ENCODE data around the gene AUP1. TPM values are rescaled to one million over a fixed set of nuclear protein-coding genes. Genes with fewer than 3 reads are reported as not detected.

Gene AUP1
- polyA plus RNA-seq, 1 donor from 2014 or later: 153 TPM

GRCh38 chr2:74551942-74552913 is 22.7 kb upstream of the AUP1 start (continued):
- TF ChIP-seq, protein P1, sequence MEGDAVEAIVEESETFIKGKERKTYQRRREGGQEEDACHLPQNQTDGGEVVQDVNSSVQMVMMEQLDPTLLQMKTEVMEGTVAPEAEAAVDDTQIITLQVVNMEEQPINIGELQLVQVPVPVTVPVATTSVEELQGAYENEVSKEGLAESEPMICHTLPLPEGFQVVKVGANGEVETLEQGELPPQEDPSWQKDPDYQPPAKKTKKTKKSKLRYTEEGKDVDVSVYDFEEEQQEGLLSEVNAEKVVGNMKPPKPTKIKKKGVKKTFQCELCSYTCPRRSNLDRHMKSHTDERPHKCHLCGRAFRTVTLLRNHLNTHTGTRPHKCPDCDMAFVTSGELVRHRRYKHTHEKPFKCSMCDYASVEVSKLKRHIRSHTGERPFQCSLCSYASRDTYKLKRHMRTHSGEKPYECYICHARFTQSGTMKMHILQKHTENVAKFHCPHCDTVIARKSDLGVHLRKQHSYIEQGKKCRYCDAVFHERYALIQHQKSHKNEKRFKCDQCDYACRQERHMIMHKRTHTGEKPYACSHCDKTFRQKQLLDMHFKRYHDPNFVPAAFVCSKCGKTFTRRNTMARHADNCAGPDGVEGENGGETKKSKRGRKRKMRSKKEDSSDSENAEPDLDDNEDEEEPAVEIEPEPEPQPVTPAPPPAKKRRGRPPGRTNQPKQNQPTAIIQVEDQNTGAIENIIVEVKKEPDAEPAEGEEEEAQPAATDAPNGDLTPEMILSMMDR (IDR thresholded peaks at IDR 0.05; ENCODE audit: poor library complexity, severe bottlenecking): no peak

DNA sequence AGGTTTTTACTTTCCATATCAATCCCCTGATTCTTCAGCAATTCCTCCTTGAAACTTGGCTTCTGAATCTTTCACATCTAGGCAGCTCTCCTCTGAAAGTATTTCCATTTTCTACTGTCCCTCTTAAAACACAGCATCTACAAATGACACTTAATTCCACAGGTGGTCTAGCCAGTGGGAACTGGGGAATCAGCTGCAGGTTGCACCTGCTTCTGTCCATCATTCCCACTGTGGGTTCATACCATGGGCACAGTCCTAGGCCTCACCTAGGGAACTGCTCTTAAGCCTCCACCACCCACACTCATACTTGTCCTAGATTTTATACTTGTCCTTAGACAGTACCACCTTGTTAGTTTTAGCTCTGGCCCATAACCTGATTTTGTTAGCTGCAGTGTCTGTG is 22.0 kb upstream of the AUP1 start:
- no peak overlapping the region for H3K4me2 ChIP-seq (ENCODE audit: low read length)
- H3K79me2 ChIP-seq (replicated peaks; ENCODE audit: insufficient read depth, low read length): no peaks in the 10 kb centered on the region

More for the DNA sequence above, 22.0 kb upstream of the AUP1 start:
- Histone ChIP-seq H3K9ac (ENCODE audit: low read length) (no peak overlapping the region), H3K27me3 (ENCODE audit: insufficient read depth, low read depth, low read length) (peaks cover 52% of the 10 kb centered on the region), H3K27ac (ENCODE audit: low read length) (no peak overlapping the region), H3K9me3 (ENCODE audit: low read length) (no peaks in the 10 kb centered on the region), H3F3A (ENCODE audit: insufficient read depth, low read length, poor library complexity, severe bottlenecking) (no peaks in the 10 kb centered on the region), H3K9me2 (ENCODE audit: insufficient read depth, low read length) (no peaks in the 10 kb centered on the region), H4K20me1 (ENCODE audit: insufficient read depth) (no peaks in the 10 kb centered on the region), H3K4me3 (ENCODE audit: low read length) (no peak overlapping the region), H2AFZ (ENCODE audit: low read depth, low read length) (no peak overlapping the region), H3K36me3 (ENCODE audit: insufficient read depth, low read length) (no peaks in the 10 kb centered on the region)
- TF ChIP-seq TAF1 (IDR thresholded peaks at IDR 0.05; ENCODE audit: low read depth) (no peak), RAD21 (conservative IDR thresholded peaks at IDR 0.05) (no peak), MXI1 (conservative IDR thresholded peaks at IDR 0.05; ENCODE audit: poor library complexity, severe bottlenecking) (no peak), EP300 (conservative IDR thresholded peaks at IDR 0.05; ENCODE audit: poor library complexity, severe bottlenecking) (no peak), EZH2 (IDR thresholded peaks at IDR 0.05; ENCODE audit: borderline replicate concordance, insufficient read depth, low read length, poor library complexity, severe bottlenecking) (no peak), SMC3 (conservative IDR thresholded peaks at IDR 0.05; ENCODE audit: poor library complexity) (no peak), POLR2AphosphoS5 (IDR thresholded peaks at IDR 0.05) (no peak)
- TF ChIP-seq, protein P2, sequence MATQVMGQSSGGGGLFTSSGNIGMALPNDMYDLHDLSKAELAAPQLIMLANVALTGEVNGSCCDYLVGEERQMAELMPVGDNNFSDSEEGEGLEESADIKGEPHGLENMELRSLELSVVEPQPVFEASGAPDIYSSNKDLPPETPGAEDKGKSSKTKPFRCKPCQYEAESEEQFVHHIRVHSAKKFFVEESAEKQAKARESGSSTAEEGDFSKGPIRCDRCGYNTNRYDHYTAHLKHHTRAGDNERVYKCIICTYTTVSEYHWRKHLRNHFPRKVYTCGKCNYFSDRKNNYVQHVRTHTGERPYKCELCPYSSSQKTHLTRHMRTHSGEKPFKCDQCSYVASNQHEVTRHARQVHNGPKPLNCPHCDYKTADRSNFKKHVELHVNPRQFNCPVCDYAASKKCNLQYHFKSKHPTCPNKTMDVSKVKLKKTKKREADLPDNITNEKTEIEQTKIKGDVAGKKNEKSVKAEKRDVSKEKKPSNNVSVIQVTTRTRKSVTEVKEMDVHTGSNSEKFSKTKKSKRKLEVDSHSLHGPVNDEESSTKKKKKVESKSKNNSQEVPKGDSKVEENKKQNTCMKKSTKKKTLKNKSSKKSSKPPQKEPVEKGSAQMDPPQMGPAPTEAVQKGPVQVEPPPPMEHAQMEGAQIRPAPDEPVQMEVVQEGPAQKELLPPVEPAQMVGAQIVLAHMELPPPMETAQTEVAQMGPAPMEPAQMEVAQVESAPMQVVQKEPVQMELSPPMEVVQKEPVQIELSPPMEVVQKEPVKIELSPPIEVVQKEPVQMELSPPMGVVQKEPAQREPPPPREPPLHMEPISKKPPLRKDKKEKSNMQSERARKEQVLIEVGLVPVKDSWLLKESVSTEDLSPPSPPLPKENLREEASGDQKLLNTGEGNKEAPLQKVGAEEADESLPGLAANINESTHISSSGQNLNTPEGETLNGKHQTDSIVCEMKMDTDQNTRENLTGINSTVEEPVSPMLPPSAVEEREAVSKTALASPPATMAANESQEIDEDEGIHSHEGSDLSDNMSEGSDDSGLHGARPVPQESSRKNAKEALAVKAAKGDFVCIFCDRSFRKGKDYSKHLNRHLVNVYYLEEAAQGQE (IDR thresholded peaks at IDR 0.05; ENCODE audit: borderline replicate concordance): no peak
- TF ChIP-seq, protein P1 (IDR thresholded peaks at IDR 0.05; ENCODE audit: poor library complexity, severe bottlenecking): no peak
